ENCODE results near the gene AK5. TPM values are rescaled to one million over a fixed set of nuclear protein-coding genes. Genes with fewer than 3 reads are reported as not detected.

The AK5 gene
- total and polyA plus RNA-seq, 10 donors = 0.33 to 16.3 (median 1.2) TPM

GRCh38 chr1:77546890-77547289, 265.1 kb downstream of the AK5 start:
- intact Hi-C loops (cut with DNase I; ENCODE audit: low total_unique reads) = no loop called here
- H3K4me1 ChIP-seq = no peaks in the 10 kb centered on the region
- no peak overlapping the region for H3K27ac ChIP-seq
- no peak overlapping the region for H3K4me3 ChIP-seq
- no peaks in the 10 kb centered on the region for H3K27me3 ChIP-seq (replicated peaks in 1 of 7)
- no peak for TF ChIP-seq POLR2AphosphoS5 (IDR thresholded peaks at IDR 0.05)
- no peak for TF ChIP-seq CTCF (IDR thresholded peaks at IDR 0.05 in 8 of 11, conservative IDR thresholded peaks at IDR 0.05 in 3 of 11)
- TF ChIP-seq POLR2A (IDR thresholded peaks at IDR 0.05) = no peak
- no peaks in the 10 kb centered on the region for H3K36me3 ChIP-seq
- H3K9me3 ChIP-seq = no peaks in the 10 kb centered on the region
- 82 to 95% (median 86%) methylated on average over 3 of the region's 3 CpGs for WGBS, 5 donors
- DNase-seq = no peak

- Histone ChIP-seq H3K36me3 (no peaks in the 10 kb centered on the region), H3K4me3 (no peak overlapping the region), H3K9me3 (no peaks in the 10 kb centered on the region), H3K27ac (no peak overlapping the region), H3K27me3 (replicated peaks in 1 of 7) (no peaks in the 10 kb centered on the region), H3K4me1 (no peaks in the 10 kb centered on the region)
- no peak for TF ChIP-seq CTCF (IDR thresholded peaks at IDR 0.05 in 8 of 11, conservative IDR thresholded peaks at IDR 0.05 in 3 of 11)
- TF ChIP-seq POLR2A (IDR thresholded peaks at IDR 0.05) = no peak
- TF ChIP-seq POLR2AphosphoS5 (IDR thresholded peaks at IDR 0.05) = no peak
- 72 to 91% (median 82%) methylated on average over 3 of the region's 3 CpGs for WGBS, 5 donors
- DNase-seq = no peak
- intact Hi-C loops (cut with DNase I; ENCODE audit: low total_unique reads) = no loop called here
Observed at GRCh38 chr1:77548285-77548684, 266.5 kb downstream of the AK5 start.

- Histone ChIP-seq H3K27me3 (replicated peaks in 1 of 7) (no peaks in the 10 kb centered on the region), H3K4me3 (no peak overlapping the region), H3K9me3 (no peaks in the 10 kb centered on the region), H3K4me1 (no peaks in the 10 kb centered on the region), H3K27ac (no peak overlapping the region), H3K36me3 (no peaks in the 10 kb centered on the region)
- intact Hi-C loops (cut with DNase I; ENCODE audit: low total_unique reads) = no loop called here
- 75 to 91% (median 85%) methylated on average over 5 of the region's 5 CpGs for WGBS, 5 donors
- DNase-seq = no peak
- TF ChIP-seq POLR2AphosphoS5 (IDR thresholded peaks at IDR 0.05) (no peak), POLR2A (IDR thresholded peaks at IDR 0.05) (no peak), CTCF (IDR thresholded peaks at IDR 0.05 in 8 of 11, conservative IDR thresholded peaks at IDR 0.05 in 3 of 11) (no peak)
Observed at GRCh38 chr1:77550135-77550534, 268.3 kb downstream of the AK5 start.

- Histone ChIP-seq H3K27me3 (replicated peaks in 1 of 7) (no peaks in the 10 kb centered on the region), H3K4me1 (no peaks in the 10 kb centered on the region), H3K9me3 (no peaks in the 10 kb centered on the region), H3K36me3 (no peaks in the 10 kb centered on the region), H3K4me3 (no peak overlapping the region), H3K27ac (no peak overlapping the region)
- WGBS, 5 donors = 83 to 97% (median 87%) methylated on average over 1 of the region's 1 CpG
- TF ChIP-seq POLR2AphosphoS5 (IDR thresholded peaks at IDR 0.05) (no peak), POLR2A (IDR thresholded peaks at IDR 0.05) (no peak), CTCF (IDR thresholded peaks at IDR 0.05 in 8 of 11, conservative IDR thresholded peaks at IDR 0.05 in 3 of 11) (no peak)
- DNase-seq = no peak
- intact Hi-C loops (cut with DNase I; ENCODE audit: low total_unique reads) = no loop called here
Observed at GRCh38 chr1:77552626-77553025, 270.8 kb downstream of the AK5 start.
